Gastroesophageal sphincter (tissue), 3 donors: Measurements from ENCODE around the gene STK35.

ENCODE experiments used
- EP300 ChIP-seq: sonication (generic); formaldehyde crosslinking; IDR thresholded peaks from one replicate; pipeline ENCODE4 v1.6.1; 2017; ENCODE audit warnings: antibody characterized with exemption, mild to moderate bottlenecking
- POLR2A ChIP-seq, 2 donors: fragments of 450-650 bp; IDR thresholded peaks; one replicate each; pipeline ENCODE4 v1.6.1; 2017; ENCODE audit warnings: antibody characterized with exemption in 2 of 2, mild to moderate bottlenecking in 2 of 2, moderate library complexity in 1 of 2
- POLR2AphosphoS5 ChIP-seq: sonication (generic); formaldehyde crosslinking; IDR thresholded peaks from one replicate; pipeline ENCODE4 v1.6.1; 2017; ENCODE audit warnings: antibody characterized with exemption
- TF ChIP-seq, protein P1 (sequence below), 4 experiments: fragments of 200-600 bp in 2 of 4; fragments of 450-650 bp in 2 of 4; sonication (generic) in 1 of 4; IDR thresholded peaks; one replicate each; pipeline ENCODE4 v1.5.1; 2017 to 2019; ENCODE audit warnings: antibody characterized with exemption in 4 of 4, mild to moderate bottlenecking in 2 of 4, moderate library complexity in 2 of 4

DNA sequence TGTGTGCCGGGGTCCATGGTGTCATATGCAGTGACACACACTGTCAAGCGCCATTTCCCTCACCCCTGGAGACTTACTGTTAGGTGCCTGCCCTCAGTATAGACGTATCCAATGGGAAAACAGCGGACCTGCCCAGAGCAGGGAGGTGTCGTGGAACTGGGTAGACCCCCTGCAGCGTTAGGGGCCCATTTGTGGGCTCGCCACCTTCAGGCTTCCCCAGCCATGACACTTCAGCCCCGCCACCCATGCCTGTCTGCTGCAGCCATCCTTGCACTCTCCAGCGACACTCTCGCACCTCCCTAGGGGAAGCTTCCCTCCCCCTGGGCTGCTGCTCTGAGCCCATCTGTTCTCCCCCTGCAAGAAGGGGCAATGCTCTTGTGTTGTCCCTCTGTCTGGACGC is 43.2 kb downstream of the STK35 start:
- TF ChIP-seq POLR2AphosphoS5 (no peak), EP300 (no peak), POLR2A (IDR thresholded peaks at IDR 0.05) (no peak)
- TF ChIP-seq, protein P1, sequence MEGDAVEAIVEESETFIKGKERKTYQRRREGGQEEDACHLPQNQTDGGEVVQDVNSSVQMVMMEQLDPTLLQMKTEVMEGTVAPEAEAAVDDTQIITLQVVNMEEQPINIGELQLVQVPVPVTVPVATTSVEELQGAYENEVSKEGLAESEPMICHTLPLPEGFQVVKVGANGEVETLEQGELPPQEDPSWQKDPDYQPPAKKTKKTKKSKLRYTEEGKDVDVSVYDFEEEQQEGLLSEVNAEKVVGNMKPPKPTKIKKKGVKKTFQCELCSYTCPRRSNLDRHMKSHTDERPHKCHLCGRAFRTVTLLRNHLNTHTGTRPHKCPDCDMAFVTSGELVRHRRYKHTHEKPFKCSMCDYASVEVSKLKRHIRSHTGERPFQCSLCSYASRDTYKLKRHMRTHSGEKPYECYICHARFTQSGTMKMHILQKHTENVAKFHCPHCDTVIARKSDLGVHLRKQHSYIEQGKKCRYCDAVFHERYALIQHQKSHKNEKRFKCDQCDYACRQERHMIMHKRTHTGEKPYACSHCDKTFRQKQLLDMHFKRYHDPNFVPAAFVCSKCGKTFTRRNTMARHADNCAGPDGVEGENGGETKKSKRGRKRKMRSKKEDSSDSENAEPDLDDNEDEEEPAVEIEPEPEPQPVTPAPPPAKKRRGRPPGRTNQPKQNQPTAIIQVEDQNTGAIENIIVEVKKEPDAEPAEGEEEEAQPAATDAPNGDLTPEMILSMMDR (IDR thresholded peaks at IDR 0.05) = no peak
